Activated T-cell treated with anti-CD3 and anti-CD28 coated beads, Interleukin-2, amount 50 U/mL, for 48 hours (primary cell): Measurements from ENCODE around the gene PRKD2.

Source experiments
- DNase-seq, 2 experiments: peaks; one replicate each; pipeline ENCODE4 v3.0.0-alpha.2; 2020

PRKD2 gene

GRCh38 chr19:46660008-46660517 is 56.9 kb downstream of the PRKD2 start:
- DNase-seq, result peak in 1 of 2 experiments; percentile 29

GRCh38 chr19:46659151-46660007 is 57.5 kb downstream of the PRKD2 start:
- peak in 1 of 2 experiments; percentile 30 for DNase-seq

- DNase-seq, result no peak
Observed at GRCh38 chr19:46656541-46656940, 60.4 kb downstream of the PRKD2 start.

- DNase-seq, result no peak
Observed at GRCh38 chr19:46654621-46655152, 62.2 kb downstream of the PRKD2 start.

- DNase-seq, result no peak
Observed at GRCh38 chr19:46650445-46650844, 66.5 kb downstream of the PRKD2 start.

GRCh38 chr19:46648961-46649960 is 67.7 kb downstream of the PRKD2 start:
- DNase-seq, result no peak

GRCh38 chr19:46648060-46648960 is 68.6 kb downstream of the PRKD2 start:
- no peak for DNase-seq

- DNase-seq, result no peak
Observed at GRCh38 chr19:46646402-46646801, 70.5 kb downstream of the PRKD2 start.

- DNase-seq, result no peak
Observed at GRCh38 chr19:46644720-46645119, 72.2 kb downstream of the PRKD2 start.

GRCh38 chr19:46640656-46641055 is 76.3 kb downstream of the PRKD2 start:
- no peak for DNase-seq

GRCh38 chr19:46639358-46640182 is 77.3 kb downstream of the PRKD2 start:
- peak; percentile 58 to 64 for DNase-seq

GRCh38 chr19:46637224-46637623 is 79.7 kb downstream of the PRKD2 start:
- peak in 1 of 2 experiments; percentile 43 for DNase-seq

GRCh38 chr19:46635920-46636761 is 80.8 kb downstream of the PRKD2 start, which contains the start of gene GNG8:
Gene GNG8 (minus strand): TSS chr19:46636202. CDS start chr19:46634682, 1,520 bp downstream.
- peak in 1 of 2 experiments; percentile 55 for DNase-seq

- no peak for DNase-seq
Observed at GRCh38 chr19:46634656-46635218, 82.2 kb downstream of the PRKD2 start.

- peak; percentile 99 to 100 for DNase-seq
Observed at GRCh38 chr19:46634045-46634655, 82.8 kb downstream of the PRKD2 start.

- no peak for DNase-seq
Observed at GRCh38 chr19:46633130-46633529, 83.8 kb downstream of the PRKD2 start.

- no peak for DNase-seq
Observed at GRCh38 chr19:46631481-46631880, 85.4 kb downstream of the PRKD2 start.

GRCh38 chr19:46630586-46631205 is 86.2 kb downstream of the PRKD2 start:
- DNase-seq, result no peak
